ENCODE measurements around the gene ZDHHC24.
"Not testable (repeated sequence)": the region's sequence is repeated elsewhere in the genome, so short reads cannot be mapped to it uniquely, and the experiment has no call there.

Gene ZDHHC24

GRCh38 chr11:66544952-66545351, 896 bp downstream of the ZDHHC24 start:
- DNase-seq (ENCODE audit: low read depth): not testable (repeated sequence)

- peak; percentile 52 for DNase-seq (ENCODE audit: low read depth)
Observed at GRCh38 chr11:66543263-66544107, 2.4 kb downstream of the ZDHHC24 start.

- DNase-seq (ENCODE audit: low read depth): no peak
Observed at GRCh38 chr11:66542362-66542761, 3.5 kb downstream of the ZDHHC24 start.

- DNase-seq (ENCODE audit: low read depth): no peak
Observed at GRCh38 chr11:66541892-66542291, 4.0 kb downstream of the ZDHHC24 start.

GRCh38 chr11:66540598-66540997, 5.2 kb downstream of the ZDHHC24 start:
- DNase-seq (ENCODE audit: low read depth): not testable (repeated sequence)

- DNase-seq (ENCODE audit: low read depth): no peak
Observed at GRCh38 chr11:66539870-66540213, 6.0 kb downstream of the ZDHHC24 start.

- no peak for DNase-seq (ENCODE audit: low read depth)
Observed at GRCh38 chr11:66539170-66539869, 6.5 kb downstream of the ZDHHC24 start.

GRCh38 chr11:66532784-66533183, 13.1 kb downstream of the ZDHHC24 start:
- no peak for DNase-seq (ENCODE audit: low read depth)

GRCh38 chr11:66531841-66532240, 14.0 kb downstream of the ZDHHC24 start:
- no peak for DNase-seq (ENCODE audit: low read depth)

- DNase-seq (ENCODE audit: low read depth): no peak
Observed at GRCh38 chr11:66530927-66531709, 14.7 kb downstream of the ZDHHC24 start.

- no peak for DNase-seq (ENCODE audit: low read depth)
Observed at GRCh38 chr11:66529655-66530054, 16.2 kb downstream of the ZDHHC24 start.

GRCh38 chr11:66529069-66529468, 16.8 kb downstream of the ZDHHC24 start:
- no peak for DNase-seq (ENCODE audit: low read depth)

- no peak for DNase-seq (ENCODE audit: low read depth)
Observed at GRCh38 chr11:66524304-66525040, 21.4 kb downstream of the ZDHHC24 start.

- no peak for DNase-seq (ENCODE audit: low read depth)
Observed at GRCh38 chr11:66523611-66524010, 22.2 kb downstream of the ZDHHC24 start.

GRCh38 chr11:66510990-66511339, 34.9 kb downstream of the ZDHHC24 start:
- no peak for DNase-seq (ENCODE audit: low read depth)

- DNase-seq (ENCODE audit: low read depth): peak; percentile 81
Observed at GRCh38 chr11:66510271-66510989, 35.4 kb downstream of the ZDHHC24 start, which contains the start of gene BBS1. Gene BBS1 (plus strand): TSS chr11:66510635. CDS start chr11:66510660, 25 bp downstream.

GRCh38 chr11:66509131-66509561, 36.7 kb downstream of the ZDHHC24 start:
- no peak for DNase-seq (ENCODE audit: low read depth)

- DNase-seq (ENCODE audit: low read depth): no peak
Observed at GRCh38 chr11:66505276-66505816, 40.5 kb downstream of the ZDHHC24 start.

- no peak for DNase-seq (ENCODE audit: low read depth)
Observed at GRCh38 chr11:66498506-66498905, 47.3 kb downstream of the ZDHHC24 start.

- DNase-seq (ENCODE audit: low read depth): no peak
Observed at GRCh38 chr11:66497206-66497605, 48.6 kb downstream of the ZDHHC24 start.

- no peak for DNase-seq (ENCODE audit: low read depth)
Observed at GRCh38 chr11:66495401-66495854, 50.4 kb downstream of the ZDHHC24 start.
